Smooth muscle cell (in vitro differentiated cells): Measurements from ENCODE around the gene SCAF4. TPM values are rescaled to one million over a fixed set of nuclear protein-coding genes. Genes with fewer than 3 reads are reported as not detected.

Experiments
- DNase-seq: peaks from one replicate; lab custom pipeline; 2025; ENCODE audit not compliant: unreplicated experiment; lab: John Stamatoyannopoulos, UW
- H2AFZ ChIP-seq: fragments of 200-600 bp; sonication (generic); 2 replicates; pipeline ENCODE4 v1.6.0; 2016; ENCODE audit warnings: antibody characterized with exemption, low read depth, mild to moderate bottlenecking
- H3F3A ChIP-seq: fragments of 200-600 bp; sonication (generic); 2 replicates; pipeline ENCODE4 v1.6.0; 2017; ENCODE audit warnings: antibody characterized with exemption, low read depth
- H3K27ac ChIP-seq: fragments of 200-600 bp; sonication (generic); 2 replicates; pipeline ENCODE4 v1.5.1; 2016; ENCODE audit warnings: low read depth, mild to moderate bottlenecking
- H3K27me3 ChIP-seq: fragments of 200-600 bp; sonication (generic); 2 replicates; pipeline ENCODE4 v1.6.1; 2016; ENCODE audit warnings: low read depth, mild to moderate bottlenecking
- H3K36me3 ChIP-seq: fragments of 200-600 bp; sonication (generic); 2 replicates; pipeline ENCODE4 v1.5.1; 2016; ENCODE audit warnings: low read depth
- H3K4me1 ChIP-seq: fragments of 200-600 bp; sonication (generic); 2 replicates; pipeline ENCODE4 v1.5.1; 2016; ENCODE audit warnings: low read depth
- H3K4me2 ChIP-seq: fragments of 200-600 bp; sonication (generic); 2 replicates; pipeline ENCODE4 v1.6.0; 2016; ENCODE audit warnings: mild to moderate bottlenecking
- H3K4me3 ChIP-seq: fragments of 200-600 bp; sonication (generic); 2 replicates; pipeline ENCODE4 v1.5.1; 2016; ENCODE audit warnings: mild to moderate bottlenecking
- H3K79me2 ChIP-seq: fragments of 200-600 bp; sonication (generic); 2 replicates; pipeline ENCODE4 v1.6.0; 2016; ENCODE audit warnings: low read depth, mild to moderate bottlenecking
- H3K9ac ChIP-seq: fragments of 200-600 bp; sonication (generic); 2 replicates; pipeline ENCODE4 v1.6.0; 2016; ENCODE audit warnings: low read depth
- H3K9me3 ChIP-seq: fragments of 200-600 bp; sonication (generic); replicated peaks from 2 replicates; pipeline ENCODE4 v1.5.1; 2016; ENCODE audit warnings: low read depth
- H4K20me1 ChIP-seq: fragments of 200-600 bp; sonication (generic); 2 replicates; pipeline ENCODE4 v1.6.0; 2016; ENCODE audit warnings: low read depth
- CTCF ChIP-seq: fragments of 200-600 bp; sonication (generic); IDR thresholded peaks from 2 replicates; pipeline ENCODE4 v1.5.1; 2017; ENCODE audit warnings: borderline replicate concordance, mild to moderate bottlenecking, antibody characterized with exemption; ENCODE audit not compliant: insufficient read depth, poor library complexity, severe bottlenecking
- WGBS: methylation state at CpG from one replicate; pipeline ENCODE4 v1.1.7; 2016; ENCODE audit warnings: low lambda C conversion rate; 5-methylcytosine and 5-hydroxymethylcytosine counted together
- polyA plus RNA-seq: library from polyadenylated mRNA; unstranded; fragments of >200 nt; fragmentation: Nextera tagmentation; extraction: Ambion mirVana; gene quantifications from 2 replicates; pipeline ENCODE4 v1.2.1, GENCODE V29; 2016
- total RNA-seq: library from RNA; depleted of rRNA; stranded (reverse); fragments of >200 nt; gene quantifications from 2 replicates; pipeline ENCODE4 v1.2.3, GENCODE V29; 2014

Gene SCAF4
- total and polyA plus RNA-seq, 2 experiments from 2014 or later = 8.7 to 21.8 TPM

- peaks cover 91% of the 10 kb centered on the region for H4K20me1 ChIP-seq
- no peak overlapping the region for H3K27ac ChIP-seq
- H3F3A ChIP-seq = no peaks in the 10 kb centered on the region
- no peak overlapping the region for H3K4me2 ChIP-seq
- H3K9me3 ChIP-seq = no peaks in the 10 kb centered on the region
- H3K79me2 ChIP-seq = peaks cover 98% of the 10 kb centered on the region
- TF ChIP-seq CTCF = no peak
- no peak overlapping the region for H3K9ac ChIP-seq
- no peak overlapping the region for H3K4me3 ChIP-seq
- H3K27me3 ChIP-seq = no peaks in the 10 kb centered on the region
- H3K4me1 ChIP-seq = no peaks in the 10 kb centered on the region
- DNase-seq = no peak
- H2AFZ ChIP-seq = no peak overlapping the region
- no peaks in the 10 kb centered on the region for H3K36me3 ChIP-seq
These were observed 24.4 kb downstream of the SCAF4 start for GRCh38 chr21:31707499-31707898.

GRCh38 chr21:31706562-31706961 lies 25.4 kb downstream of the SCAF4 start:
- no peak for DNase-seq
- Histone ChIP-seq H3K4me2 (no peak overlapping the region), H3K27ac (no peak overlapping the region), H3K9ac (no peak overlapping the region), H4K20me1 (peaks cover 84% of the 10 kb centered on the region), H3K9me3 (no peaks in the 10 kb centered on the region), H3F3A (no peaks in the 10 kb centered on the region), H2AFZ (no peak overlapping the region), H3K4me3 (no peak overlapping the region), H3K4me1 (no peaks in the 10 kb centered on the region), H3K27me3 (no peaks in the 10 kb centered on the region), H3K79me2 (peaks cover 98% of the 10 kb centered on the region), H3K36me3 (peaks cover 6% of the 10 kb centered on the region)
- no peak for TF ChIP-seq CTCF
- WGBS = 91% methylated on average over 3 of the region's 3 CpGs

GRCh38 chr21:31700040-31700439 lies 31.9 kb downstream of the SCAF4 start:
- H3K36me3 ChIP-seq = peaks cover 26% of the 10 kb centered on the region
- H4K20me1 ChIP-seq = peaks cover 37% of the 10 kb centered on the region
- peaks cover 38% of the 10 kb centered on the region for H3K79me2 ChIP-seq
- TF ChIP-seq CTCF = no peak
- H3K4me1 ChIP-seq = no peaks in the 10 kb centered on the region
- H2AFZ ChIP-seq = no peak overlapping the region
- H3K4me3 ChIP-seq = no peak overlapping the region
- H3K9me3 ChIP-seq = no peaks in the 10 kb centered on the region
- no peak overlapping the region for H3K27ac ChIP-seq
- H3K4me2 ChIP-seq = no peak overlapping the region
- H3K9ac ChIP-seq = no peak overlapping the region
- H3F3A ChIP-seq = no peaks in the 10 kb centered on the region
- DNase-seq = no peak
- WGBS = 94% methylated on average over 3 of the region's 3 CpGs
- no peaks in the 10 kb centered on the region for H3K27me3 ChIP-seq

GRCh38 chr21:31698461-31698860 lies 33.5 kb downstream of the SCAF4 start:
- TF ChIP-seq CTCF = no peak

More at GRCh38 chr21:31698461-31698860, 33.5 kb downstream of the SCAF4 start:
- no peaks in the 10 kb centered on the region for H3K9me3 ChIP-seq
- H3K4me3 ChIP-seq = no peak overlapping the region
- no peak overlapping the region for H3K4me2 ChIP-seq
- peaks cover 24% of the 10 kb centered on the region for H3K79me2 ChIP-seq
- H3K27ac ChIP-seq = no peak overlapping the region
- no peak overlapping the region for H3K9ac ChIP-seq
- H3K4me1 ChIP-seq = no peaks in the 10 kb centered on the region
- no peak for DNase-seq
- H3K36me3 ChIP-seq = peaks cover 37% of the 10 kb centered on the region
- no peak overlapping the region for H2AFZ ChIP-seq
- H4K20me1 ChIP-seq = peaks cover 29% of the 10 kb centered on the region
- no peaks in the 10 kb centered on the region for H3F3A ChIP-seq
- H3K27me3 ChIP-seq = no peaks in the 10 kb centered on the region
